HCT116 (cell line): Measurements from ENCODE around the gene DMGDH. TPM values are rescaled to one million over a fixed set of nuclear protein-coding genes. Genes with fewer than 3 reads are reported as not detected.

ENCODE experiments used
- ATAC-seq: fragments of 200-7000 bp; cut with Tn5 transposase; 2 replicates; pipeline ENCODE4 v1.9.1; 2020; ENCODE audit warnings: mild to moderate bottlenecking, moderate library complexity
- BruUV-seq: library from RNA; stranded (reverse); fragments of 400-500 nt; replicated peaks from 2 replicates; lab custom pipeline; 2021; lab: Mats Ljungman, UMichigan
- CTCF ChIA-PET: fragments of 300-600 bp; sonication (Branson Sonifier 250); formaldehyde crosslinking; loops from one replicate; lab custom pipeline; 2021; ENCODE audit warnings: antibody characterized with exemption; lab: Charles Lee
- POLR2A ChIA-PET: fragments of 300-600, 350-600 bp; sonication (Branson Sonifier 250); formaldehyde crosslinking; loops from one replicate; lab custom pipeline; 2021; ENCODE audit warnings: antibody characterized with exemption; lab: Charles Lee
- RAD21 ChIA-PET, 2 experiments: fragments of 300-600 bp; sonication (Branson Sonifier 250); formaldehyde crosslinking; loops; one replicate each; lab custom pipeline; 2023; ENCODE audit warnings: low total read pairs in 2 of 2; ENCODE audit not compliant: uncharacterized antibody in 2 of 2, unreplicated experiment in 2 of 2, low non-redundant PET in 1 of 2; lab: Charles Lee
- DNase-seq: peaks from one replicate; pipeline ENCODE4 v3.0.0-alpha.2; 2010; ENCODE audit warnings: low read depth, low spot score
- H2AFZ ChIP-seq: fragments of 200-600 bp; shearing (Covaris generic), sonication (generic); 2 replicates; pipeline ENCODE4 v1.6.1; 2017; ENCODE audit warnings: low read depth, mixed run types, mixed read lengths, antibody characterized with exemption, low read length; ENCODE audit not compliant: poor library complexity, severe bottlenecking
- H3K27ac ChIP-seq: 2 replicates; pipeline ENCODE4 v1.5.1; 2012; ENCODE audit warnings: low read depth, low read length
- H3K27me3 ChIP-seq: fragments of 200-600 bp; sonication (generic); 2 replicates; pipeline ENCODE4 v1.6.1; 2016; ENCODE audit warnings: mixed run types, low read length, mixed read lengths; ENCODE audit not compliant: insufficient read depth
- H3K36me3 ChIP-seq, 2 experiments: fragments of 200-500 bp in 1 of 2; fragments of 200-600 bp in 1 of 2; sonication (Bioruptor generic) in 1 of 2; sonication (generic) in 1 of 2; 2 replicates each; pipeline versions ENCODE4 v1.5.1 to v1.6.1; 2014 to 2016; ENCODE audit warnings: low read length in 2 of 2, inconsistent platforms in 1 of 2, mixed read lengths in 1 of 2, mixed run types in 1 of 2; ENCODE audit not compliant: insufficient read depth in 2 of 2, control insufficient read depth in 1 of 2
- H3K4me1 ChIP-seq, 2 experiments: fragments of 200-600 bp in 1 of 2; sonication (generic) in 1 of 2; 2 replicates each; pipeline versions ENCODE4 v1.5.1 to v1.6.1; 2012 to 2017; ENCODE audit warnings: low read length in 2 of 2, inconsistent platforms in 1 of 2, mild to moderate bottlenecking in 1 of 2, mixed read lengths in 1 of 2, mixed run types in 1 of 2, moderate library complexity in 1 of 2; ENCODE audit not compliant: insufficient read depth in 2 of 2, control insufficient read depth in 1 of 2
- H3K4me2 ChIP-seq: fragments of 200-600 bp; sonication (generic); 2 replicates; pipeline ENCODE4 v1.6.1; 2017; ENCODE audit warnings: mixed run types, low read length, mixed read lengths
- H3K4me3 ChIP-seq, 2 experiments: fragments of 200-600 bp in 1 of 2; sonication (generic) in 1 of 2; replicated peaks in 1 of 2; 2 replicates each; pipeline ENCODE4 v1.5.1; 2011 to 2016; ENCODE audit warnings: low read length in 2 of 2, control low read depth in 1 of 2, low read depth in 1 of 2, mild to moderate bottlenecking in 1 of 2, mixed read lengths in 1 of 2, mixed run types in 1 of 2
- H3K79me2 ChIP-seq: fragments of 200-600 bp; sonication (generic); 2 replicates; pipeline ENCODE4 v1.6.1; 2017; ENCODE audit warnings: mild to moderate bottlenecking, mixed run types, low read length, moderate library complexity, mixed read lengths; ENCODE audit not compliant: insufficient read depth
- H3K9ac ChIP-seq: fragments of 200-600 bp; sonication (generic); 2 replicates; pipeline ENCODE4 v1.6.1; 2016; ENCODE audit warnings: low read length, mixed read lengths
- H3K9me2 ChIP-seq: fragments of 200-600 bp; sonication (generic), shearing (Covaris generic); 2 replicates; pipeline ENCODE4 v1.6.1; 2017; ENCODE audit warnings: mixed run types, mild to moderate bottlenecking, moderate library complexity; ENCODE audit not compliant: insufficient read depth
- H3K9me3 ChIP-seq, 2 experiments: fragments of 200-500 bp in 1 of 2; fragments of 200-600 bp in 1 of 2; sonication (Bioruptor generic) in 1 of 2; sonication (generic) in 1 of 2; 2 replicates each; pipeline ENCODE4 v1.6.1; 2014 to 2017; ENCODE audit warnings: low read length in 2 of 2, mixed read lengths in 2 of 2, inconsistent platforms in 1 of 2, low read depth in 1 of 2, mild to moderate bottlenecking in 1 of 2, mixed run types in 1 of 2, moderate library complexity in 1 of 2; ENCODE audit not compliant: control insufficient read depth in 1 of 2, insufficient read depth in 1 of 2
- H4K20me1 ChIP-seq: fragments of 200-600 bp; sonication (generic), shearing (Covaris generic); 2 replicates; pipeline ENCODE4 v1.6.1; 2017; ENCODE audit warnings: mixed run types, mild to moderate bottlenecking, moderate library complexity; ENCODE audit not compliant: insufficient read depth
- ATF3 ChIP-seq: IDR thresholded peaks from 2 replicates; pipeline ENCODE4 v1.6.1; 2012
- CTCF ChIP-seq, 3 experiments: fragments of 200-600 bp in 1 of 3; sonication (generic) in 1 of 3; IDR thresholded peaks in 2 of 3; conservative IDR thresholded peaks in 1 of 3; 2 replicates each; pipeline ENCODE4 v1.5.1; 2012 to 2017; ENCODE audit warnings: low read depth in 2 of 3, low read length in 2 of 3, antibody characterized with exemption in 1 of 3, borderline replicate concordance in 1 of 3, control low read depth in 1 of 3, mild to moderate bottlenecking in 1 of 3, mixed read lengths in 1 of 3, mixed run types in 1 of 3, moderate library complexity in 1 of 3; ENCODE audit not compliant: insufficient read depth in 1 of 3
- ELF1 ChIP-seq: IDR thresholded peaks from 2 replicates; pipeline ENCODE4 v1.6.1; 2012; ENCODE audit warnings: low read depth, borderline replicate concordance
- EZH2 ChIP-seq: fragments of 200-600 bp; sonication (generic); IDR thresholded peaks from 2 replicates; pipeline ENCODE4 v1.6.1; 2017; ENCODE audit warnings: antibody characterized with exemption, mixed run types
- FOSL1 ChIP-seq: IDR thresholded peaks from 2 replicates; pipeline ENCODE4 v1.6.1; 2012; ENCODE audit warnings: low read depth
- JUND ChIP-seq: IDR thresholded peaks from 2 replicates; pipeline ENCODE4 v1.6.1; 2012
- POLR2A ChIP-seq: IDR thresholded peaks from 2 replicates; pipeline ENCODE4 v1.7.0; 2011; ENCODE audit warnings: borderline replicate concordance; ENCODE audit not compliant: insufficient read depth, insufficient read length; ENCODE audit errors: extremely low read depth
- POLR2AphosphoS5 ChIP-seq: IDR thresholded peaks from 2 replicates; pipeline ENCODE4 v1.6.1; 2011; ENCODE audit warnings: mild to moderate bottlenecking, low read depth, low read length, moderate library complexity
- RAD21 ChIP-seq: IDR thresholded peaks from 2 replicates; pipeline ENCODE4 v1.6.1; 2012; ENCODE audit warnings: low read depth, mild to moderate bottlenecking
- SIN3A ChIP-seq: IDR thresholded peaks from 2 replicates; pipeline ENCODE4 v1.6.1; 2012; ENCODE audit warnings: low read depth
- SP1 ChIP-seq: IDR thresholded peaks from 2 replicates; pipeline ENCODE4 v1.6.1; 2012; ENCODE audit warnings: low read depth
- SRF ChIP-seq: IDR thresholded peaks from 2 replicates; pipeline ENCODE4 v1.6.1; 2012; ENCODE audit warnings: low read depth
- TCF7L2 ChIP-seq: IDR thresholded peaks from 2 replicates; pipeline ENCODE4 v1.7.0; 2011; ENCODE audit warnings: borderline replicate concordance, inconsistent platforms; ENCODE audit not compliant: insufficient read depth, insufficient read length; ENCODE audit errors: extremely low read depth
- YY1 ChIP-seq: IDR thresholded peaks from 2 replicates; pipeline ENCODE4 v1.6.1; 2011; ENCODE audit warnings: low read length, low read depth, moderate library complexity, mild to moderate bottlenecking; ENCODE audit not compliant: insufficient replicate concordance; ENCODE audit errors: extremely low read depth
- ZNF274 ChIP-seq: fragments of 200-500 bp; sonication (Bioruptor generic); IDR thresholded peaks from 2 replicates; pipeline ENCODE4 v1.6.1; 2014; ENCODE audit warnings: mild to moderate bottlenecking, low read depth, low read length, inconsistent platforms
- intact Hi-C: fragments of 100-400 bp; cut with micrococcal nuclease; formaldehyde crosslinking; loops from 2 replicates; pipeline ENCODE4 v1.10.0; 2022
- total RNA-seq: library from RNA; stranded (reverse); gene quantifications from one replicate; pipeline ENCODE4 v1.2.1, GENCODE V29; 2021; ENCODE audit not compliant: unreplicated experiment

DMGDH gene
- total RNA-seq, 1 experiment from 2014 or later, result 2.3 TPM

GRCh38 chr5:78975035-78975434 lies 94.4 kb downstream of the DMGDH start:
- Histone ChIP-seq H3K36me3 (no peaks in the 10 kb centered on the region), H3K4me2 (no peak overlapping the region), H4K20me1 (no peaks in the 10 kb centered on the region), H3K27ac (no peak overlapping the region), H3K4me3 (no peak overlapping the region), H2AFZ (no peak overlapping the region), H3K9me2 (no peaks in the 10 kb centered on the region), H3K79me2 (no peaks in the 10 kb centered on the region), H3K27me3 (no peaks in the 10 kb centered on the region), H3K9ac (no peak overlapping the region), H3K9me3 (no peaks in the 10 kb centered on the region), H3K4me1 (peaks cover 0 to 3% of the 10 kb centered on the region in 2 experiments; a peak in 1 of 4 replicates)
- intact Hi-C loops, result no loop called here
- ChIA-PET POLR2A (interaction anchor here (2.5 kb wide), 1 partner anchor 9 kb away, joined by 9 read pairs; no protein-coding TSS in a partner anchor), CTCF (no interaction called here), RAD21 (no interaction called here)
- ATAC-seq (no peak), DNase-seq (no peak)
- BruUV-seq, result no TSS peak
- TF ChIP-seq SRF (no peak), SIN3A (no peak), RAD21 (no peak), TCF7L2 (no peak), POLR2AphosphoS5 (no peak), POLR2A (no peak), YY1 (no peak), CTCF (IDR thresholded peaks at IDR 0.05 in 2 of 3, conservative IDR thresholded peaks at IDR 0.05 in 1 of 3; ENCODE audit: borderline replicate concordance in 1 of 3, insufficient read depth in 1 of 3, low read depth in 2 of 3, low read length in 2 of 3) (no peak)

GRCh38 chr5:78974601-78975000 lies 94.9 kb downstream of the DMGDH start:
- RAD21 ChIA-PET, result no interaction called here
- no peak for TF ChIP-seq SP1
- TF ChIP-seq CTCF (IDR thresholded peaks at IDR 0.05 in 2 of 3, conservative IDR thresholded peaks at IDR 0.05 in 1 of 3; ENCODE audit: borderline replicate concordance in 1 of 3, insufficient read depth in 1 of 3, low read depth in 2 of 3, low read length in 2 of 3), result no peak
- no peak for TF ChIP-seq JUND
- no peak for TF ChIP-seq EZH2
- no peak for TF ChIP-seq ZNF274
- no peak for TF ChIP-seq YY1
- TF ChIP-seq ATF3, result no peak
- no peak for TF ChIP-seq ELF1
- TF ChIP-seq FOSL1, result no peak

More at GRCh38 chr5:78974601-78975000, 94.9 kb downstream of the DMGDH start:
- Histone ChIP-seq H3K27ac (no peak overlapping the region), H3K9ac (no peak overlapping the region), H3K79me2 (no peaks in the 10 kb centered on the region), H2AFZ (no peak overlapping the region), H4K20me1 (no peaks in the 10 kb centered on the region), H3K4me2 (no peak overlapping the region), H3K36me3 (no peaks in the 10 kb centered on the region), H3K27me3 (no peaks in the 10 kb centered on the region), H3K4me1 (no peaks in the 10 kb centered on the region), H3K9me2 (no peaks in the 10 kb centered on the region), H3K4me3 (no peak overlapping the region), H3K9me3 (no peaks in the 10 kb centered on the region)
- BruUV-seq, result no TSS peak
- DNase-seq, result no peak
- ChIA-PET POLR2A (interaction anchor here (2.5 kb wide), 1 partner anchor 10 kb away, joined by 9 read pairs; no protein-coding TSS in a partner anchor), CTCF (no interaction called here)
- intact Hi-C loops, result no loop called here
- no peak for ATAC-seq
